ENCODE measurements around the gene USP48.

DNA sequence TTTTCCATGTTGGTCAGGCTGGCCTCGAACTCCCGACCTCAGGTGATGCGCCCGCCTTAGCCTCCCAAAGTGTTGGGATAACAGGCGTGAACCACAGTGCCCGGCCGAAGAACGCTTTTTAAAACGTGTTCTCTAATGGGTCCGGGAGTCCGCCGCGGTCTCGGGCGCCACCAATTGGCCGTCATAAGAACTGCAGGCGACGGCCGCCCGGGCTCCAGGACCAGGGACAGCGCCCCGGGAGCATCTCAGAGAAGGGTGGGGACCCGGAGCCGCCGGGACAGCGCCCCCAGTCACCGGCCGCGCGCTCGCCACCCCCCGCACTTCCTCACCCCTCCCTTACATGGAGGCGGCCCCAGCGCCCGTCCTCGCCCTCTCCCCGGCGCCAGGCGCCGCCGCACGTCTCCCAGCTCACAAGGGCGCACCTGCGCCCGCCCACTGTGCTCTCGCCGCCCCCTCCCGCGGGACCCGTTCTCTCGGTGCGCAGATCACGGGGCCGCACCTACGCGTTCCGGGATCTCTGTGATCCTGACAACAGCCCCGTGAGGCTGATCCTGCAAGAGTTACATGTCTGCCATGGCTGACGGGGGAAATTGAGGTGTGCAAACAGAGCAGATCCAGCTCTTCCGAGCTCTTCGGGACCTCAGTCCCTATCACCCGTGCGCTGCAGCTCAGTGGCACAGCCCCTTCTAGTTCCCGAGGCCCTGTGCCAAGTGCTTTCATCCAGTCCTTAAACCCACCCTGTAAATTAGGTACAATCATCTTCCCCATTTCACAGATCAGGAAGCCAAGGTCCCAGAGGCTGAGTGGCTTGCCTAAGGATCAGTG, 123.6 kb downstream of the USP48 start:
- TF ChIP-seq EZH2 (IDR thresholded peaks at IDR 0.05; ENCODE audit: low read depth, low read length, severe bottlenecking) = no peak
- no peak for TF ChIP-seq KDM5A (IDR thresholded peaks at IDR 0.05; ENCODE audit: low read length)
- TF ChIP-seq, protein P1, sequence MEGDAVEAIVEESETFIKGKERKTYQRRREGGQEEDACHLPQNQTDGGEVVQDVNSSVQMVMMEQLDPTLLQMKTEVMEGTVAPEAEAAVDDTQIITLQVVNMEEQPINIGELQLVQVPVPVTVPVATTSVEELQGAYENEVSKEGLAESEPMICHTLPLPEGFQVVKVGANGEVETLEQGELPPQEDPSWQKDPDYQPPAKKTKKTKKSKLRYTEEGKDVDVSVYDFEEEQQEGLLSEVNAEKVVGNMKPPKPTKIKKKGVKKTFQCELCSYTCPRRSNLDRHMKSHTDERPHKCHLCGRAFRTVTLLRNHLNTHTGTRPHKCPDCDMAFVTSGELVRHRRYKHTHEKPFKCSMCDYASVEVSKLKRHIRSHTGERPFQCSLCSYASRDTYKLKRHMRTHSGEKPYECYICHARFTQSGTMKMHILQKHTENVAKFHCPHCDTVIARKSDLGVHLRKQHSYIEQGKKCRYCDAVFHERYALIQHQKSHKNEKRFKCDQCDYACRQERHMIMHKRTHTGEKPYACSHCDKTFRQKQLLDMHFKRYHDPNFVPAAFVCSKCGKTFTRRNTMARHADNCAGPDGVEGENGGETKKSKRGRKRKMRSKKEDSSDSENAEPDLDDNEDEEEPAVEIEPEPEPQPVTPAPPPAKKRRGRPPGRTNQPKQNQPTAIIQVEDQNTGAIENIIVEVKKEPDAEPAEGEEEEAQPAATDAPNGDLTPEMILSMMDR (IDR thresholded peaks at IDR 0.05; ENCODE audit: control extremely low read depth in 1 of 3, insufficient read depth in 1 of 3, low read depth in 1 of 3, low read length in 3 of 3) = peak; percentile 75 to 92 (median 83)
- TF ChIP-seq POLR2A (IDR thresholded peaks at IDR 0.05; ENCODE audit: control extremely low read depth in 1 of 2, low read depth in 2 of 2, low read length in 2 of 2) = no peak
- peak; percentile 59; the same call in 1 of the 2 replicates for TF ChIP-seq YY1 (IDR thresholded peaks at IDR 0.05; ENCODE audit: low read depth, low read length)
- peak; percentile 73 for TF ChIP-seq CREB1 (IDR thresholded peaks at IDR 0.05)
- no peak for TF ChIP-seq RFX5 (IDR thresholded peaks at IDR 0.05; ENCODE audit: borderline replicate concordance, low read depth, low read length)
